Measurements from ENCODE around the gene PYGO2.

- TF ChIP-seq CTCF (IDR thresholded peaks at IDR 0.05) (no peak), POLR2A (IDR thresholded peaks at IDR 0.05) (no peak)
These were observed 7.0 kb downstream of the PYGO2 start for GRCh38 chr1:154954541-154954940.
